Measurements from ENCODE around the gene SSTR3.

DNA sequence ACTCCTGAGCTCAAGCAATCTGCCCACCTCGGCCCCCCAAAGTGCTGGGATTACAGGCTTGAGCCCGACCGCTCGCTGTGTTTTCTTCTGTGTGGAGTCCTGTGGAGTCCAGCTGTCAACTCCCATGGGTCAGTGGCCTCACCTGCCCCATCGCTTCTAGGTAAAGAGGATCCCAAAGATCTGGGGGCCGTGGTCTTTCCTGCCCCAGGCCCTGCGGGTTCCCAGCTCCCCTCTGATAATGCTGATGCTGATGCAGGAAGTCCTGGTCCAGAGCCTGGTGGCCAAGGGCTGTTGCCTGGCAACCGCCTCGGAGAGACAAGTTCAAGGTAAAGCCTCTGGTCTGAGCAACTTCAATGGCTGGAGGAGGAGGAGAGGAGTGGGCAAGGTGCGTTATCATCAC lies 9.6 kb downstream of the SSTR3 start:
- TF ChIP-seq, protein P1, sequence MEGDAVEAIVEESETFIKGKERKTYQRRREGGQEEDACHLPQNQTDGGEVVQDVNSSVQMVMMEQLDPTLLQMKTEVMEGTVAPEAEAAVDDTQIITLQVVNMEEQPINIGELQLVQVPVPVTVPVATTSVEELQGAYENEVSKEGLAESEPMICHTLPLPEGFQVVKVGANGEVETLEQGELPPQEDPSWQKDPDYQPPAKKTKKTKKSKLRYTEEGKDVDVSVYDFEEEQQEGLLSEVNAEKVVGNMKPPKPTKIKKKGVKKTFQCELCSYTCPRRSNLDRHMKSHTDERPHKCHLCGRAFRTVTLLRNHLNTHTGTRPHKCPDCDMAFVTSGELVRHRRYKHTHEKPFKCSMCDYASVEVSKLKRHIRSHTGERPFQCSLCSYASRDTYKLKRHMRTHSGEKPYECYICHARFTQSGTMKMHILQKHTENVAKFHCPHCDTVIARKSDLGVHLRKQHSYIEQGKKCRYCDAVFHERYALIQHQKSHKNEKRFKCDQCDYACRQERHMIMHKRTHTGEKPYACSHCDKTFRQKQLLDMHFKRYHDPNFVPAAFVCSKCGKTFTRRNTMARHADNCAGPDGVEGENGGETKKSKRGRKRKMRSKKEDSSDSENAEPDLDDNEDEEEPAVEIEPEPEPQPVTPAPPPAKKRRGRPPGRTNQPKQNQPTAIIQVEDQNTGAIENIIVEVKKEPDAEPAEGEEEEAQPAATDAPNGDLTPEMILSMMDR (IDR thresholded peaks at IDR 0.05; ENCODE audit: low read depth, low read length, poor library complexity, severe bottlenecking): no peak
- no peak for TF ChIP-seq EZH2phosphoT487 (IDR thresholded peaks at IDR 0.05; ENCODE audit: borderline replicate concordance, low read length)

Data from DOHH2 (cell line).